Measurements from ENCODE around the gene RAE1.
"Not testable (repeated sequence)": the region's sequence is repeated elsewhere in the genome, so short reads cannot be mapped to it uniquely, and the experiment has no call there.

Gene RAE1

GRCh38 chr20:57415771-57416170, 64.7 kb downstream of the RAE1 start:
- H3K27me3 ChIP-seq (ENCODE audit: control insufficient read depth, insufficient read depth, low read length) = no peaks in the 10 kb centered on the region
- no peaks in the 10 kb centered on the region for H3K36me3 ChIP-seq (ENCODE audit: control insufficient read depth, low read depth, low read length)
- H3K9ac ChIP-seq (ENCODE audit: low read length) = no peak overlapping the region
- H3K4me3 ChIP-seq (ENCODE audit: low read length) = no peak overlapping the region
- no peaks in the 10 kb centered on the region for H3K4me1 ChIP-seq (ENCODE audit: control insufficient read depth, low read depth, low read length)
- no peak overlapping the region for H3K27ac ChIP-seq (ENCODE audit: low read length)
- H3K9me3 ChIP-seq (ENCODE audit: control insufficient read depth, low read depth, low read length) = no peaks in the 10 kb centered on the region

GRCh38 chr20:57416296-57417022, 65.4 kb downstream of the RAE1 start:
- Histone ChIP-seq H3K9me3 (ENCODE audit: control insufficient read depth, low read depth, low read length) (no peaks in the 10 kb centered on the region), H3K4me1 (ENCODE audit: control insufficient read depth, low read depth, low read length) (no peaks in the 10 kb centered on the region), H3K9ac (ENCODE audit: low read length) (no peak overlapping the region), H3K36me3 (ENCODE audit: control insufficient read depth, low read depth, low read length) (no peaks in the 10 kb centered on the region), H3K27ac (ENCODE audit: low read length) (no peak overlapping the region), H3K27me3 (ENCODE audit: control insufficient read depth, insufficient read depth, low read length) (no peaks in the 10 kb centered on the region), H3K4me3 (ENCODE audit: low read length) (no peak overlapping the region)

GRCh38 chr20:57417051-57417689, 66.1 kb downstream of the RAE1 start:
- Histone ChIP-seq H3K9ac (ENCODE audit: low read length) (no peak overlapping the region), H3K4me1 (ENCODE audit: control insufficient read depth, low read depth, low read length) (no peaks in the 10 kb centered on the region), H3K36me3 (ENCODE audit: control insufficient read depth, low read depth, low read length) (no peaks in the 10 kb centered on the region), H3K9me3 (ENCODE audit: control insufficient read depth, low read depth, low read length) (no peaks in the 10 kb centered on the region), H3K27ac (ENCODE audit: low read length) (no peak overlapping the region), H3K4me3 (ENCODE audit: low read length) (no peak overlapping the region), H3K27me3 (ENCODE audit: control insufficient read depth, insufficient read depth, low read length) (no peaks in the 10 kb centered on the region)

GRCh38 chr20:57417830-57418780, 67.0 kb downstream of the RAE1 start:
- no peak overlapping the region for H3K27ac ChIP-seq (ENCODE audit: low read length)
- H3K27me3 ChIP-seq (ENCODE audit: control insufficient read depth, insufficient read depth, low read length) = no peaks in the 10 kb centered on the region
- H3K4me3 ChIP-seq (ENCODE audit: low read length) = no peak overlapping the region
- H3K36me3 ChIP-seq (ENCODE audit: control insufficient read depth, low read depth, low read length) = no peaks in the 10 kb centered on the region
- H3K4me1 ChIP-seq (ENCODE audit: control insufficient read depth, low read depth, low read length) = no peaks in the 10 kb centered on the region
- H3K9me3 ChIP-seq (ENCODE audit: control insufficient read depth, low read depth, low read length) = no peaks in the 10 kb centered on the region
- no peak overlapping the region for H3K9ac ChIP-seq (ENCODE audit: low read length)

GRCh38 chr20:57419479-57419878, 68.4 kb downstream of the RAE1 start:
- not testable (repeated sequence) for H3K4me3 ChIP-seq (ENCODE audit: low read length); H3K4me1 ChIP-seq (ENCODE audit: control insufficient read depth, low read depth, low read length); H3K36me3 ChIP-seq (ENCODE audit: control insufficient read depth, low read depth, low read length); H3K9me3 ChIP-seq (ENCODE audit: control insufficient read depth, low read depth, low read length); H3K27ac ChIP-seq (ENCODE audit: low read length); H3K9ac ChIP-seq (ENCODE audit: low read length); H3K27me3 ChIP-seq (ENCODE audit: control insufficient read depth, insufficient read depth, low read length)

GRCh38 chr20:57420571-57421252, 69.7 kb downstream of the RAE1 start:
- Histone ChIP-seq H3K36me3 (ENCODE audit: control insufficient read depth, low read depth, low read length) (no peaks in the 10 kb centered on the region), H3K27ac (ENCODE audit: low read length) (no peak overlapping the region), H3K4me3 (ENCODE audit: low read length) (no peak overlapping the region), H3K9ac (ENCODE audit: low read length) (no peak overlapping the region), H3K4me1 (ENCODE audit: control insufficient read depth, low read depth, low read length) (peaks cover 3% of the 10 kb centered on the region), H3K27me3 (ENCODE audit: control insufficient read depth, insufficient read depth, low read length) (no peaks in the 10 kb centered on the region), H3K9me3 (ENCODE audit: control insufficient read depth, low read depth, low read length) (no peaks in the 10 kb centered on the region)

GRCh38 chr20:57421253-57422220, 70.5 kb downstream of the RAE1 start:
- Histone ChIP-seq H3K9me3 (ENCODE audit: control insufficient read depth, low read depth, low read length) (no peaks in the 10 kb centered on the region), H3K27me3 (ENCODE audit: control insufficient read depth, insufficient read depth, low read length) (no peaks in the 10 kb centered on the region), H3K4me1 (ENCODE audit: control insufficient read depth, low read depth, low read length) (peaks cover 3% of the 10 kb centered on the region), H3K9ac (ENCODE audit: low read length) (no peak overlapping the region), H3K36me3 (ENCODE audit: control insufficient read depth, low read depth, low read length) (no peaks in the 10 kb centered on the region), H3K4me3 (ENCODE audit: low read length) (no peak overlapping the region), H3K27ac (ENCODE audit: low read length) (no peak overlapping the region)

GRCh38 chr20:57422254-57422653, 71.2 kb downstream of the RAE1 start:
- Histone ChIP-seq H3K36me3 (ENCODE audit: control insufficient read depth, low read depth, low read length) (no peaks in the 10 kb centered on the region), H3K9ac (ENCODE audit: low read length) (no peak overlapping the region), H3K9me3 (ENCODE audit: control insufficient read depth, low read depth, low read length) (no peaks in the 10 kb centered on the region), H3K4me1 (ENCODE audit: control insufficient read depth, low read depth, low read length) (peaks cover 3% of the 10 kb centered on the region), H3K27me3 (ENCODE audit: control insufficient read depth, insufficient read depth, low read length) (no peaks in the 10 kb centered on the region), H3K27ac (ENCODE audit: low read length) (no peak overlapping the region), H3K4me3 (ENCODE audit: low read length) (no peak overlapping the region)

GRCh38 chr20:57425150-57426013, 74.3 kb downstream of the RAE1 start:
- Histone ChIP-seq H3K9me3 (ENCODE audit: control insufficient read depth, low read depth, low read length) (no peaks in the 10 kb centered on the region), H3K27me3 (ENCODE audit: control insufficient read depth, insufficient read depth, low read length) (no peaks in the 10 kb centered on the region), H3K36me3 (ENCODE audit: control insufficient read depth, low read depth, low read length) (no peaks in the 10 kb centered on the region), H3K4me3 (ENCODE audit: low read length) (no peak overlapping the region), H3K9ac (ENCODE audit: low read length) (no peak overlapping the region), H3K27ac (ENCODE audit: low read length) (no peak overlapping the region), H3K4me1 (ENCODE audit: control insufficient read depth, low read depth, low read length) (peaks cover 7% of the 10 kb centered on the region)

GRCh38 chr20:57426271-57426689, 75.2 kb downstream of the RAE1 start:
- no peaks in the 10 kb centered on the region for H3K36me3 ChIP-seq (ENCODE audit: control insufficient read depth, low read depth, low read length)
- no peaks in the 10 kb centered on the region for H3K27me3 ChIP-seq (ENCODE audit: control insufficient read depth, insufficient read depth, low read length)
- no peaks in the 10 kb centered on the region for H3K9me3 ChIP-seq (ENCODE audit: control insufficient read depth, low read depth, low read length)
- no peak overlapping the region for H3K9ac ChIP-seq (ENCODE audit: low read length)
- H3K4me1 ChIP-seq (ENCODE audit: control insufficient read depth, low read depth, low read length) = peaks cover 7% of the 10 kb centered on the region
- H3K27ac ChIP-seq (ENCODE audit: low read length) = no peak overlapping the region
- H3K4me3 ChIP-seq (ENCODE audit: low read length) = no peak overlapping the region
